ENCODE measurements around the gene NKD1.

Gene NKD1

GRCh38 chr16:50651835-50652438 lies 103.7 kb downstream of the NKD1 start:
- DNase-seq (ENCODE audit: low spot score), result no peak

GRCh38 chr16:50652836-50653425 lies 104.7 kb downstream of the NKD1 start:
- DNase-seq (ENCODE audit: low spot score), result no peak

GRCh38 chr16:50653633-50654519 lies 105.7 kb downstream of the NKD1 start:
- no peak for DNase-seq (ENCODE audit: low spot score)

- no peak for DNase-seq (ENCODE audit: low spot score)
Measured at GRCh38 chr16:50655558-50656055, 107.4 kb downstream of the NKD1 start.

- no peak for DNase-seq (ENCODE audit: low spot score)
Measured at GRCh38 chr16:50657241-50657640, 109.0 kb downstream of the NKD1 start.

- no peak for DNase-seq (ENCODE audit: low spot score)
Measured at GRCh38 chr16:50659806-50660205, 111.6 kb downstream of the NKD1 start.

GRCh38 chr16:50662306-50662940 lies 114.2 kb downstream of the NKD1 start:
- DNase-seq (ENCODE audit: low spot score), result no peak

- DNase-seq (ENCODE audit: low spot score), result no peak
Measured at GRCh38 chr16:50664270-50664669, 116.1 kb downstream of the NKD1 start.

GRCh38 chr16:50665128-50665878 lies 117.1 kb downstream of the NKD1 start:
- DNase-seq (ENCODE audit: low spot score), result peak; percentile 89

GRCh38 chr16:50666658-50667496 lies 118.7 kb downstream of the NKD1 start:
- no peak for DNase-seq (ENCODE audit: low spot score)

GRCh38 chr16:50667497-50668367 lies 119.5 kb downstream of the NKD1 start:
- no peak for DNase-seq (ENCODE audit: low spot score)

- DNase-seq (ENCODE audit: low spot score), result no peak
Measured at GRCh38 chr16:50668368-50669008, 120.3 kb downstream of the NKD1 start.

GRCh38 chr16:50669741-50670140 lies 121.5 kb downstream of the NKD1 start:
- DNase-seq (ENCODE audit: low spot score), result no peak

GRCh38 chr16:50670476-50670875 lies 122.3 kb downstream of the NKD1 start:
- no peak for DNase-seq (ENCODE audit: low spot score)

GRCh38 chr16:50671644-50672260 lies 123.6 kb downstream of the NKD1 start:
- DNase-seq (ENCODE audit: low spot score), result no peak

- DNase-seq (ENCODE audit: low spot score), result no peak
Measured at GRCh38 chr16:50673496-50674275, 125.5 kb downstream of the NKD1 start.

GRCh38 chr16:50674831-50675230 lies 126.6 kb downstream of the NKD1 start:
- no peak for DNase-seq (ENCODE audit: low spot score)
